Measurements from ENCODE around the gene PTGDR2.

PTGDR2 gene

DNA sequence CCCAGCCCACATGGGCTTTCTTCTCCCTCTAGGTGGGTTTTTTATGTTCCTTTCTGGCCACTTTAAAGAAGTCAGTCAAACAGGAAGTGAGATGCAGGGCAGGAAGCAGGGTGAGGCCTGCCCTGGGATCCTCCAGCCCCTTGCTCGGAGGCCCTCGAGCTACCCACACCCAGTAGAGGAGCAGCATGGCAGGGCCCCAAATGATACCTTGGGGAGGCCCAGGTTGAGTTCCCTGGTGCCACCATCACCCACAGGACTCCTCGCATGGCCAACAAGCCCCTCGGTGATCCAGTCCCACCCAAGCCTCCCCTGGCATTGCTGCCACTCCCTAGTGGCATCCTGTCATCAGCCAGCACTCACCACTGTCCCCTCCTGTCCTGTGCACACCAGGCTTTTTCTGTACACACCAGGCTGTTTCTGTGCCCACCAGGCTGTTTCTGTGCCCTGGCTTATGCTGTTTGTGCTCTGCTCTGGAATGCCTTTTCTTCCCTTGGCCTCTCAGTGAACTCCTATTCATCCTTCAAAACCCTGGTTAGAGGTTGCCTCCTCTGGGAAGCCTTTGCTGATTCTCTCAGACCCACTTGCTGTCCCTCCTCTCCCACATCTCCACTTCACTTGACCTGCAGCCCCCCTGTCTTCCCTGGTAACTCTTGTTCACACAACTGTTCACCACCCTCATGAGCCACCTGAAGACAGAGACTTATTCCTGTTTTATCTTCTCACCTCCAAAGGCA is 3.1 kb upstream of the PTGDR2 start:
- DNase-seq: peak in 2 of 4 experiments; percentile 15 to 22

DNA sequence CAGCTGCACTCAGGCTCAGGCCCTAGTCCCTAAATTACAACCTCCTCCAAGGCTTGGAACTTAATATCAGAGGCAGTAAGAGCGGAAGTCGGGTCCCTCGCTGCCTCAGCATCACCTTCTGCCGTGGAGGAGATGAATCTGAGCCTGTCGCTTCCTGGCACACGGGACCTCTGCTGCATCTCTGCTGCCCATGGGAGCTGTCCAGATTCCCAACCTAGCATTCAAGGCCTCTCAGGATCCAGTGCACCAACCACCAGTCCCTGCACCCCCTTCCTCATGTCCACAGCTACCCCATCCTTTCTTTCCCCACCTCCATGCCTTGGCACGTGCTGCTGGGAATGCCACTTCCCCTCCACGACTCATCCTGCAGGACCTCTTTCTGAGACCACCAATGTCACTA is 2.5 kb upstream of the PTGDR2 start:
- DNase-seq: no peak

DNA sequence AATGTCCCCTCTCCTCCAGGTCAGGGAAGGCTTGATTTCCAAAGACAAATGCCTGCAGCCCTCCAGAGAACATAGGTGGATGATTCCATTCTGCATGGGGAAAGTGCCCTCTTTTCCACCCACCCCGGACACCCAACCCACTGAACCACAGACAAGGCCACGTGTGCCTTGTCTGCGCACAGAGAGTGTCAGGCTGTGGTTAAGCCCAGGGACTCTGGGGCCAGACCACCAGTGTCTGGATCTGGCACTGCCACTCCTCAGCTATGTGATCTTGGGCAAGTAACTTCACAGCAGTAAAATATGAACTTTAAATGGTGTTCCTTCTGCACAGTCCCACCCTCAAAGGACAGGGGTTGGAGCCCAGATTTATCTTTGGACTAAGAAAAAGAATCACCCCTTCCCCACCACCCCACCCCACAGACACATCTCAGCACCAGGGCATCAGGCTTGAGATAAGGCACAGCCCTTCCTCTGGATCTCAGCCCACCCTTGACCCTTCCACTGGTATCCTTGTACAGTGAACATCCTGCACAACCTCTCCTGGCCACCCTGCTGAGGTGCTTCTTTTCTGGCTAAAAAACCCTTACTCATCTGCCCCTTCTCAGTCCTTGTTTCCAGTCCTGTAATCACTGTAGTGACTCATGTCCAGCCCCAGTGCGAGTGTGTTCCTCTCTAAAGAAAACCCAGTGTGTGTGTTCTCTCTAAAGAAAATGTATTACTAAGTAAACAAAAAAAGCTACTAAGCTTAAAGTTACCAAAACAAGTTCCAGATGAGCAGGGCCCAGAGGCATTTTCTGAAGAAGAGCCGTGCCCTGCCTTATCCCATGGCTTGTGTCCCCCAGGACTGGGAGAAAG is 1.9 kb upstream of the PTGDR2 start:
- peak in 3 of 4 experiments; percentile 21 to 44 (median 32) for DNase-seq

DNA sequence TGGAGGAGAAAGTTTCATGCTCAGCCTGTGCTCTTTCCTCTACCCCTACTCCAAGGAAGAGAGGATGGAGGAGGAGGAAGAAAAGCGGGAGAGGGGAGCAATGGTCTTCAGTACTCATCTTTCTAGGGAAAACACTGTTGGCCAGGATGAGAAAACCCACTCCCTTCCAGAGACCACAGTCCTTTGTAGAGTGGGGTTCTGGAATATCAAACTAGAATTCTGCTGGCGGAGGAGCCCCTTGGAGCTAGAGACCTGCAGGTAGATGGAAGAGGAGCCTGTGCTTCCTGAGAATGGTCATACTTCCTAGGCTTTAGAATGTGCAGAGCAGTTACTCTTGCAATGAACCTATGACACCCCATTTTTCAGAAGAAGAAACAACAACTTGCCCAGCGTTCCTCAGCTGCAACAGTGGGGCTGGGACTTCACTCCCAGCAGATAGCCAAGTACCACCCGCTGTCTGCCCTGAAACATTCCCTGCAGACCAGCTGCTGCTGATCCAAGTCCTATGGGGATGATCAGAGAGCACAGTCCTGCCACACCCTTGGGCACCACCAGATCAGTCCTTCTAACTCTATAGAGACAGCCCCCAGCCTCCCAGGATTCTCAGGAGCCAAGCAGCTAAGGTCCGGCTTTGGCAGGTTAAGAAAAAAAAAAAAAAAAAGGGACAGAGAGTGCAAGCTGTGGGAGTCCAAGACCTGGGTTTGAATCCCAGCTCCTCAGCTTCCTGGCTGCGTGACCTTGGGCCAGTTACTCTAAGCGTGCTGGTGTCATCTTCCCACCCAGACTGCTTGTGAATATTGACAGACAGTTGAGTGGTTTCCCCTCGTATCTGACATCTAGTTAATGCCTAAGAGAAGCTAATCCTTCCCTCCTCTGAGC is 664 bp downstream of the PTGDR2 start:
- DNase-seq: no peak

DNA sequence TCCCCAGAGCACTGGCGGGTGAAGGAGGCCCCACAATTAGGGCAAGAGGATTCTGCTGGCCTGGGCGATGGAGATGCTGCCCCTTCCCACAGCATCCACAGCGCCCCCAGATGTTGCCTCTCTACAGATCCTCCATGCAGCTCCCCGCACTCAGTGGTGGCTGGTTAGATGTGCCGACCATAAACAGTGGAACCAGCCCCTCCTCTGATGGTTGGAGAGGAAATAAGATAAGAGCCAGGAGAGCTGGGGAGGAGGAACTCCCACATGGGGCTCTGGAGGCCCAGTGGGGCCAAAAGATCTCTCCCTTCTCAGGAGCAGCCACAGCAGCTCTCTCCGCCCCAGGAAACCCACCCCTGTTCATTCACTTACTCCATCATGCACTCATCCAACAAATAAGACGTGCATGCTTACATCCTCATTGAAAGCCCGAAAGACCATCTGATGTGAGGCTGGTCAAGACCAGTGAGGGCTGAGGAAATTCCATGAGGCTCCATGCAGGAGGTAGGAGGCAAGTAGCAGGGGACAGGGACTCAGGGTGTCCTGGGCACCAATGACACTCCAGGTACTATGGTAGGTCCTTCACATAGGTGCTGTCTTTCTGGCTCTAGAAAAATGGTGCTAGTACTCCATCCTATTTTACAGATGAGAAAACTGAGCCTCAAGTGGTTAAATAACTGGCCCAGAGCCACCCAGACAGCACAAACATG is 1.5 kb downstream of the PTGDR2 start:
- no peak for DNase-seq

DNA sequence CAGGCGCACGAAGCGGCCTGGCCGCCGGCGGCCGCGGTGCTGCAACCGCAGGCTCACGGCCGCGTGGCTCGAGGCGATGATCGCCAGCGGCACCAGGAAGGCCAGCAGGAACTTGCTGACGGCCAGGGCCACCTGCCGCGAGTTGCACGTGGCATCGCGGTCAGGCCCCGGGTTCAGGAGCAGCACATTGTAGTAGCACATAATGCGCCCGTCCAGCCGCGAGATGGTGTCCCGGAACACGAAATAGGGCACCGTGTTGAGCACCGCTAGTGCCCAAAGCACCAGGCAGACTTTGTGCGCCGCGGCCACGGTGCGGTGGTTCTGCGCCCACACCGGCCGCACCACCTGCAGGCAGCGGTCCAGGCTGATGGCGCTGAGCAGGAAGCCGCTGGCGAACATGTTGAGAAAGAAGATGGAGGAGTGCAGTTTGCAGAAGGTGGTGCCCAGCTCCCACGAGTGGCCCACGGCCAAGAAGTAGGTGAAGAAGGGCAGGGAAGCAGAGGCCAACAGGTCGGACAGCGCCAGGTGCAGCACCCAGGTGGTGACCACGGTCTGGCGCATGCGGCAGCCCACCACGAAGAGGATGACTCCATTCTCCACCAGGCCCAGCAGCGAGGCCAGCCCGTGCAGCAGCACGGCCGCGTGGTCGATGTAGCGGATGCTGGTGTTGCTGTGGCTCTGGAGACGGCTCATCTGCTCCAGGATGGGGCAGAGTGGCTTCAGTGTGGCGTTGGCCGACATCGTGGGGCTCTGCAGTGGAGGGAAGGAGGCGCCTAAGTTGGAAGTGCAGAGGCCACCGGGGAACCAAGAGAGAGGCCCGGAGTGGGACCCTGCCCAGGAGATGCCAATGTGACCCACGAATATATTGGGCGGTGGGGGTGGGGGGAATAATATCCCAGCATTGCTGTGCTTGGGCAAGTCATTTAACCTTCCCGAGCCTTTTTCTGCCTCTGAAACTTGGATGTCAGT is 2.5 kb downstream of the PTGDR2 start:
- DNase-seq: no peak

DNA sequence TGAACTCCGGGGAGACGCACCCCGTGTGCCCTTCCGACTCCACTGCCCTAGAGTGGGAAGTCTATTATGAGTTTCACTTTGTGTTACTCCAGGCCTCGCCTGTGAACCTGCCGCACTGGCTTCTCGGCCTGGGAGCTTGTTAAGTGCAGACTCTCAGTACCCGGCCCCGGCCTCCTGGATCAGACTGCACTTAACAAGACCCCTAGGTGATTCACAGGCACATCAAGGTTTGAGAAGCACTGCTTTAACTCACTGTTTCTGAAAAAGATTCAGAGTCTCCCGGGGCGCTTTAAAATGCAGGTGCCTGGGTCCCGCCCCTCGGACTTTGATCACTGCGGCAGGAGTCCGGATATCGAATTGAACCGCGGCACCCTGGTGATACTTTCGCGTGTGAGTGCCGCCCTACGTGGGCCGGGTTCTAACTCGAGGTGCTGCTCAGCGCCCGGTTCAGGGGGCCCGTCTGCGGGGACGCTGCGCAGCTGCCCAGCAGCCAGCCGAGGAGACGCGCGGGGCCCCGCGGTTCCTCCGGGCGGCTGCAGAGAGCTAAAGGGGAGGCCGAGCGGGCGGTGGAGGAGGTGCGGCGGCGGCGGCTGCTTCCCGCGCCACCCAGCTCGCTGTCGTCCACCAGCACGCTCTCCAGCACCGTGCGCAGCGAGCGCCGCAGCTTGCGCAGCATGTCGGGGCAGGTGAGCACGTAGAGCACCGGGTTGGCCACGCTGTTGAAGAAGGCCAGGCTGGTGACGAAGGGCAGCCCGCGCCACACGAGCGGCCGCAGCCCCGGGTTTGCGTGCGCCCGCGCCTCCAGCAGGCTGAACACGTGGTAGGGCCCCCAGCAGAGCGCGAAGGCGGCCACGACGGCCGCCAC is 3.4 kb downstream of the PTGDR2 start:
- DNase-seq: no peak

DNA sequence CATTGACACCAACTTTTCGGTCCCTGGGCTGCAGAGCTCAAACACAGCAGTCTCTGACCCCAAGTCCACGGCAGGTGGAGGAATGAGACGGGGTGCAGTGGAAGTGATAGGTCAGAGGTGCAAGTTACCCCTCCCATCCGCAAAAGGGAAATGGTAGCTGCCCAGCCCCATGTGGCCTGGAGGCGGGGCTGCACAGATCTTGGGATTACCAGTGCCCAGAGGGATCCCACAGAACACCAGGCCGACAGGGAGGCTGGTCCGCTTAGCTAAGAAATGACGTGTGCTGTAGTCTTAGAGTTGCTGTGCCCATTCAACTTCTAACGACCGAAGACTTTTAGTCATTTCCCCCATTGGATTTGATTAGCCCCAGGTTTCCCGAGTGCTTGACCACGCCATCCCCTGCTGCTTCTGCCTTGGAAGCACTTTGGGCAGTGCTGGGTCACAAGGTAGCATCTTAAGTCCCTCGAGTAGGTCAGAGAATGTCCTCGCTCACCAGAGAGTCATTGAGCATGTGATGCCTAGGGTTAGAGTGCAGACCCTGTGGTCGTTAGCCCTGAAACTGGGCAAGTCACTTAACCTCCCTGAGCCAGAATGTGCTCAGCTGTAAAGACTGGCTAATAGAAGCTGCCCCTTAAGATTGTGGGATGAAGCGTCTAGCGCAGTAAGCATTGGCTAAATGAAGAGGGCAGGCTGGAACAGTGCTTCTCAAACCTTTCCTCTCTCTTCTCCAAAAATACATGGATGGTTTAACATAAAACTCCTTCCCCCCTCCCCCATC is 4.2 kb downstream of the PTGDR2 start:
- no peak for DNase-seq

DNA sequence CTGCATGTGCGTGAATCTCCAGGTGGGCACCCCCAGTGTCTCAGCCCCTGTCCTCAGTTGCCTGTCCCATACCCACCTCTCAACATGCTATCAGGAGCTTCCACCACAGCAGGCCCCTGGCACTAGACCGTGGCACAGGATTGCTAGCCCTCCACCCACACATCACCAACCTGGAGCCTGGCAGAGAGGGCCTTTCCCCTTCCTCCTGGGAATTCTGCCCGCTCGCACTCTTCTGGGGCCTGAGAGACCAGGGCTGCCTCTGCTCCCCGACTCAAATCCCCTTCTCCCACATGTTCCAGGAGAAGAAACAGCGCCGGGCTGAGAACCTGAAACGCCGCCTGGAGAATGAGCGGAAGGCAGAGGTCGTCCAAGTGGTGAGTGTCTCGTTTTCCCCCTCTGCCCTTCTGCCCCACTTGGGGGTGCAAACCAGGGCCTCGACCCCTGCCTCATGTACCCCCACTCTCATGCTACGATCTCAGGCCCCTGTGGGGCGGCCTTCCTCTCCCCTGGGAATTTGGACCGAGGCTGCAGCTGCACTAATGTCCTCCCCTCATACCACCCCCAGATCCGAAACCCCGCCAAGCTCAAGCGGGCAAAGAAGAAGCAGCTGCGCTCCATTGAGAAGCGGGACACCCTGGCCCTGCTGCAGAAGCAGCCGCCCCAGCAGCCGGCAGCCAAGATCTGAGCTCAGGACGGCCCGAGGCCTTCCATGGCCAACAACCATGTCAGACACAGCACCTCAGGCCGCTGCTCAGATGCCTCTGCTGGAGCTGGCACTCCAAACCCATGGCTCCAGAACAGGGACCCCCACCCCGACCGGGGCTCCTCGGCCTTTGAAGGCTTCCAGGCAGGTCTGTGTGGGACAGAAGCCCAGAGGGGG is 5.9 kb downstream of the PTGDR2 start:
- no peak for DNase-seq

DNA sequence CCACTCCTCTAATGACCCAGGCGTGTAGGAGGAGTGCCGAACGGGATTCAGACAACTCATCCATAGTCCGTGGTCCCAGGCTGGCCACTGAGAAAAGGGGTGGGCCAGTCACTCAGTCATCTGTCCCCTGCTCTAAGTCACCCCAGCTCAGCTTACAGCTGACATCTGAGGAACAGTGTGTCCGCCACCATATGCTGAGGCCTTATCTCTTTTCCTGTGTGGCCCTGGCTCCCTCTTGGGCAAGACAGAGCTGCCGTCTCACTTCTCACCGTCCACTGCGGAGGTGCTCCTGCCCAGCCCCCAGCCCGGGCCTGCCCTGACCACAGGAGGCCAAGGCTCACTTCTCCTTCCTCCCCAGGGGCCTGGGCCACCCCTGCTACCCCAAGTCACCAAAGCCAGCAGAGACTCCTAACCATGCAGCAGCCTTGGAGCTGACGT is 7.0 kb downstream of the PTGDR2 start:
- no peak for DNase-seq

DNA sequence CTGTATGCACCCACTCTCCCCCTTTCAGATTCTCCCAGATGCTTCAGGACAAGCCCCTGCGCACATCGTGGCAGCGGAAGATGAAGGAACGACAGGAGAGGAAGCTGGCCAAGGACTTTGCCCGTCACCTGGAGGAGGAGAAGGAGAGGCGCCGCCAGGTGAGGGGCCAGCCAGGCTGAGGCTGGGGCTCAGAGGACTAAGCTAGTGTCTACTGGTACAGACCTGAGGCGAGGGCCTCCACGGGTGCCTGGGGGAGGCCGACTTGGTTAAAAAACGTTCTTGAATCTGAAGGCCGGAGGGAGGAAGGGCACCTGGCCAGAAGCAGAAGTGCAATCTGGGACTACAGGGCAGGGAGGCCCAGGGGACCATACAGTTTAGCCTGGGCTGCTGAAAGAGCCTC is 7.9 kb downstream of the PTGDR2 start:
- DNase-seq: no peak

DNA sequence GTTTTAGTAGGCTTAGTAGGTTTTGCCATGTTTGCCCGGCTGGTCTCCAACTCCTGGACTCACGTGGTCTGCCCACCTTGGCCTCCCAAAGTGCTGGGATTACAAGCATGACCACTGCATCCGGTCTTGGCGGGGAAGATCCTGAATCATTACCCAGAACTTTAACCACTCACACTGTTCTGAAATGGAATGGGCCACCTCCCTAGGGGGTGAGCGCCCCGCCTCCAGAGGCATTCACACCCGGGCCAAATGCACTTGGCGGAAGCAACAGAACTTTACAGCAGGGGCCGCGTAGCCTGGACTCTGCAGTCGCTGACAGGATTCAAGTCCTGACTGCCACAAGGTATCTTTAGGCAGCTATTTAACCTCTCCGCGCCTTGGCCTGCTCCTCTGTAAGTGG is 8.5 kb downstream of the PTGDR2 start:
- no peak for DNase-seq

DNA sequence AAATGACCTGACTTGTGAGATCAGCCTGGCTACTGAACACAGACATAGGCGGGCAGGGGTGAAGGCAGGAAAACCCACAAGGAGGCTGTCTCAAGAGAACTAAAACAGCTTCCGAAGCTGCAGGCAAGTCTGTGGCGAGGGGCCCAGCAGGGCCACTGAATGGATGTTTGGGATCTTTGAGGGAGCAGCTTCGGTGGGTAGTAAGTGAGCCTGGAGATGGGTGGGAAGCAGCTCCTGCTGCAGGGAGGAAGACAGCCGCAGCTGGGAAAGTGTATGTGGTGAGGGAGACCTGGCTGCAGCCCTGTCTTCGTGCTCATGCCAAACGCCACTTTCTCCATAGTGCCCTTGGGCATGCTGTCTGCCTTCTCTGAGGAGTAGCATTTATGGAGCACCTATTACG is 10.4 kb downstream of the PTGDR2 start:
- no peak for DNase-seq

DNA sequence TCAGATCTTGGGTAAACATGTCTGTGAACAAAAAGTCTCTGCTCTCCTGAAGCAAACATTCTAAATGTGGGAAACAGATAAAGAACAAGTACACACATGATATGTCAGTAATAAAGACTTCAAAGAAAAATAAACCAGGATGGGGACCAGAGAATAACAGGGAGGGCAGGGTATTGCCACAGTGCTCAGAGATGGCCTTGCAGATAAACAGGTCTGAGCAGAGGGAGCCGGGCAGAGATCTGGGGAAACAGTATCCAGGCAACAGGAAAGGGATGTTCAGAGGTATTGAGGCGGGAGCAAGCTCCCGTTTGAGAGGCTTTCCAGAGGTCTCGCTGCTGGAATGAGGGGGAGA is 10.9 kb downstream of the PTGDR2 start:
- no peak for DNase-seq

DNA sequence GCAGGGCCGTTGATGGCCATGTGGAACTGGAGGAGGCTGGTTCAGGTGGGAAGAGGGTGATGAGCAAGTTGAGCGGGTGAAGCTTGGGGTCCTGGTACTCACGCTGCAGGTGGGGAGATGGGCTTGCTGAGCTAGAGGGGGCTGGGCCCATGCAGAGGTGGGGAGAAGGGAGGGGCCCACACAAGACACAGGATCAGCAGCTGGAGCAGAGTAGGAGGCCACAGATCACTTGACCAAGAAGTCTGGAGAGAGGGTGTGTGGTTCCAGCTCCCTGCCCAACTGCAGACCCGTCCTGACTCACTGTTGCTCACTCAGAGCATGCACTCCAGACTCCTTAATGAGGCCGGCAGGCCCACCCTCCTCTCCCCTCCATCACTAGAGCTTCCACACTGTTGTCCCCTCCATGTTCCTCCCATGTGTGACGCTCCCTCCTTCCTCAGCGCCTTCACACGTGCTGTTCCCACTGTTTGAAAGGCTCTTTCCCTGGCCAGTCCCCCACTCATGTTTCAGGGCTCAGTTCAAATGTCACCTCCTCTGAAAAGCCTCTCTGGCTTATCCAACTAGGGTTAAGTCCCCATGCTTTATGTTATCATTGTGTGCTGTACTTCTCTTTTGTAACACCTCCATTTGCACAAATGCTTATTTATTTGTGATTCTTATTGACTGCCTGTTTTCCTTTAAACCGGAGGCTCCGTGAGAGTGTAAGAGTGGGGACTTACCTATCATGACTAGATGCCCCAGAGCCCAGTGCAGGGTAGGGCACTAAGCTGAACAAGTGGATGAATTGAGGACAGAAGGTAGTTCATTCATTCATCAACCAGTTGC is 11.5 kb downstream of the PTGDR2 start:
- no peak for DNase-seq

DNA sequence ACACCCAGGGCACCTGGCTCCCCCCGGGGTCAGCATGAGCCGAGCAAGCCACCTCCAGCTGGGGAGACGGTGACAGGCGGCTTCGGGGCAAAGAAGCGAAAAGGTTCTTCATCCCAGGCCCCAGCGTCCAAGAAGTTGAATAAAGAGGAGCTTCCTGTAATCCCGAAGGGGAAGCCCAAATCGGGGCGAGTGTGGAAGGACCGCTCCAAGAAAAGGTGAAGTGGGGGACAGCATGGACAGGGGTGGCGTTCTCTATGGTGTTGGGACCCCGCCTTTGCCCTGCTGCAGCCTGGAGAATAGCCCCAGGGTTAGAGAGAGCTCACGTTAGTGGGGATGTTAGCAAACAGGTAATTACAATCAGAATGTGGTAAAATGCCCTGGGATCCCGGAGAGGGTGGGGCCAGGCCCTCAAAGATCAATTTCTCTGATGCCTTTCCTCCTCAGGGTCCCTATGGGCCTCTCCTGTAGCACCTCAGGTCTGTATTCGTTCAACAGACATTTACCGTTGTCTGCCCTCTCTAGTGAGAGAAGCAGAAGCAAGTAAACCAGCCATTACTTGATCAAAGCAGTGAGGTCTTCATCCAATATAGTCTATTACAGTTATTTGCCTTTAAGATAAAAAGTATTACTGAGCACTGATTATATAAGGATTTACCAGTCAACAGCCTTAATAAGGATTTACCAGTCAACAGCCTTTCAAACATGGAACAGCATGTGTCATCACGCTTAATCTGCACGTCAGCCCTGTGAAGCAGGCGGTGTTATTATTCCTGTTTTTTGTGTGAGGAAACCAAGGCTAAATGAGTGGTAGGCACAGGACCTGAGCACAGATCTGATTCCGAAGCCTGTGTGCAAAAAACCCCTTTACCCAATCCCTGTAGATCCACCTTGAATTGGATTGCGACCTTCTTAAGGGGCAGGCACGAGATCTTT is 12.8 kb downstream of the PTGDR2 start:
- DNase-seq: peak; percentile 9 to 54 (median 39)
